Cerebellar cortex (tissue), 1 donor: ENCODE data around the gene POLRMT.
"Not testable (repeated sequence)": the region's sequence is repeated elsewhere in the genome, so short reads cannot be mapped to it uniquely, and the experiment has no call there.

Source experiments
- DNase-seq: peaks from one replicate; pipeline ENCODE4 v3.0.0-alpha.2; 2015; ENCODE audit warnings: low spot score

The POLRMT gene

DNA sequence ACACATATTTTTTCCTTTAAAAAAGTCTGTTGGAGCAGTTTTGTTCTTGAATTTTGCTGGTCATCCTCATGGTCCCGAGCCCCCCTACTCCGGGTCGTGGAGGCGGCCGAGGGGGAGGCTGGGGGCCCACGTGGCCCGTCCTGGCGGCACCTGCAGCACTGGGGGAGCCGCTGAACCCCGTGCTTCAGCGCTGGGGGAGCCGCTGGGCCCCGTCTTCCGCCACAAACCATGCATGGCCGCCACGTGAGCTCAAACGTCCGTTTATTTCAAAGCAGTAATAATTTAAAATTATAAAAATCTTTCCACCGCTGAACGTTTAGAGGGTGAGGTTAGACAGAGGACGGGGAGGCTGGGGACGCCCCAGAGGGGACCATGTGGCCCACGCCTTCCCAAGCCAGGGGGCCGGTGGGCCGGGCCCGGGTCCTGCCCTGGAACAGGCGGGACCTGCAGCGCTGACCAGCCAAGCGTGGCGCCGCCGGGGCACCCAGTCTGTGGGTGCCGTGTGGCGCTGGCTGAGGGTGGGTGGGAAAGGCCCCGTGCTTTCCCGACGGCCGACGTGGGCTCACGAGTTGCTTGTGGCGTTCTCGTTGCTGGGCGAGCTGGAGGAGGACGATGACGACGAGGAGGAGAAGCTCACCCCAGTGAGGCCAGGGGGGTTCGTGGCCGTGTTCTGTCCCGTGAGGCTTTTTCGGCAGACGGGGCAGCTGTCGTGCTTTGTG lies 14.4 kb upstream of the POLRMT start:
- no peak for DNase-seq

DNA sequence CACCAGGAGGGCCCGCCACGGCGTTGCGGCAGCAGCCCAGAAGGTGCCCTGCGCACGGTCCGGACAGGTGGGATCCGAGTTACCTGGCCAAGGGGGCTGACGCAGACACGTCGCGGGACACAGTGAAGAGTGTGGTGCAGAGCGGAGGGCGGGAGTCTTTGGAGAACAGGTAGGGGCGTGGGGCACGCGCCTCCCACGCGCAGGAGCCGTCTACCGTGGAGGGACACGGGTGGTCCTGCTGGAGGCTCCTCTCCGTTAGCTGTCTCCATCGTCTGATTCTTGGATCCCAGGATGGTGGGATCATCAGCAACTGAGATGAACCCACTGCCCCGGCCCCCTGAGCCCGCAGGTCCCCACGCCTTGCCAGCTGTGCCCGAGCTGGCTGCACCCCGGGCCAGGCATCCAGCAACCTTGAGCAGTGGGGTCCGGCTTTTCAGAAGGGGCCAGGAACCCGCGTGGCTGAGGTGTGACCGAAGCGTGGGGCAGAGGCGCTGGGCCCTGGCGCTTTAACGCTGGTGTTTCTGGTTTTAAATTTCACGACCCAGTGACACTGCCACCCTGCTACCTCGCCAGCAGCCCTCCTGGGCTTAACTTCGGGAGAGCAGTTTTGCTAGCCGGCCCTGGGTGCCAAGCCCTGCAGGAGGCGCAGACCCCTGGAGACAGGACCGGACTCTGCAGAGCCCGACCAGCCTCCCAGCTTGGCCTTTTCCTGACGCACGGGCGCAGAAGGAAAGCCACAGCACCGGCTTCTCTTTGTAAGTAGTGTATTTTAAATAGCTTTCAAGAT lies 13.6 kb upstream of the POLRMT start:
- no peak for DNase-seq

DNA sequence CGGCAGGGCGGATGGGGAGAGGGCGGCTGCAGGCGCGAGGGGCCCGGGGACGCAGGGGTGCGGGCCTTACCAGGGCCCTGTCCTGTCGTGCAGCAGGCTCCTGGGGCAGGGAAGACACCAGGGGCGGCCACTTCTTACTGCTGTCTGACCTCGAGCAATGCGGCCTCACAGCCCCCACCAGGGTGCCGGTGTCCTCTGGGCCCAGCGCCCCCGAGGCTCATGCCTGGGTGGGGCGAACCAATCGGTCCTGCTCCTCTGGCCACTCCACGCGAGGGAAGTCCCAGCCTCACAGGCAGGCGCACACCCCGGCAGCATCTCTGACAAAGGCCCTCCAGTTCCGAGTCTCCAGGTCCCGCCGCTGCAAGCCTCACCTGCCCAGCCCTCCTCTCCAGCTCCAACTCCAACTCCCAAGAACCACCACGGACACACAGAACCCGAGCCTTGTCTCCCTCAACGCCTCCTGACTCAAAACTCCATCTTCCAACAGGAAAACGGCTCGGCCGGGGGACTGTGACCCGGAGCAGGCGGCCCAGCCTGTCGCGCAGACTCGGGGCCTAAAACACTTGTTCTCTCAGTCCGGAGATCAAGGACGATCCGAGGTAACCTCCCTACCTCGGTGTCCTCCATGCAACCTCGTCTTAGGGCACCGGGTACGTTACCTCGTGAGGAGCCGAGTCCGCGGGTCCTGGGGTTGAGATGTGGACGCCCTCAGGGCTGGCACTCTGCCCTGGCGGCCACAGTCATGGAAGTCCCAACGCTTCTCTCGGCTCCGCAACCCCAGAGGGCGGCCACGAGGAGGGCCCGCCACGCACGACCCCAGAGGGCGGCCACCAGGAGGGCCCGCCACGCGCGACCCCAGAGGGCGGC lies 12.8 kb upstream of the POLRMT start:
- DNase-seq = no peak

DNA sequence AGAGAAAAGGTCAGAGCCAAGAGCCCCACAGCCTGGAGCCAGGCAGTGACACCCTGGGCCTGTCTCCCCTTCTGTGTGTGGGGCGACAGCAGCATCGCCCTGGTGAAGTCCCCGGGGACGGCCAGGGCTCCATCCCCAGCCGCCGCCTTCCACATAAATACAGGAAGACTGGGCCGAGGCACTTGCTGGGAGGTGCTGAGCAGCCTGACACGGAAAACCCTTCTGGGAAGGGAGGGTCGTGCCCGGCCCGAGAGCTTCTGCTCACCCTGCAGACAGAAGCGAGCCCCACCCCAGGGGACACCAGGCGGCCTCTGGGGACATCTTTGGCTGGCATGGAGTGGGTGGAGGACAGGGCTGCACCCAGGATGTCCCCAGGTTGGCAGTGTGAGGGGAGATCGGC lies 11.5 kb upstream of the POLRMT start:
- DNase-seq = no peak

DNA sequence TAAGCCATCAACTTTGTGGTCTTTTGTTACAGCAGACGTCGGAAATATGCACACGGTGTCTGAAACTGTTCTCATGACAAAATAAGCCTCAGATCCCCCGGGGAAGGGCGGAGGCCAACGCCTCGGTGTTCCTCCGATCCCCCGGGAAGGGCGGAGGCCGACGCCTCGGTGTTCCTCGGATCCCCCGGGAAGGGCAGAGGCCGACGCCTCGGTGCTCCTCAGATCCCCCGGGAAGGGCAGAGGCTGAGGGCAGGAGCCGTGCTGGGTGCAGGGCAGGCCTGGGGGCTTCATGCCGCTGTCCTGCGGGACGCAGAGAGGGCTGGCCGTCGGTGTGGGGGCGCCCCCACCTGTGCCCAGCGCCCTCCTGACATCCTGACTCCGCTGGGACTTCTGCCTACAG lies 11.0 kb upstream of the POLRMT start:
- DNase-seq = no peak

DNA sequence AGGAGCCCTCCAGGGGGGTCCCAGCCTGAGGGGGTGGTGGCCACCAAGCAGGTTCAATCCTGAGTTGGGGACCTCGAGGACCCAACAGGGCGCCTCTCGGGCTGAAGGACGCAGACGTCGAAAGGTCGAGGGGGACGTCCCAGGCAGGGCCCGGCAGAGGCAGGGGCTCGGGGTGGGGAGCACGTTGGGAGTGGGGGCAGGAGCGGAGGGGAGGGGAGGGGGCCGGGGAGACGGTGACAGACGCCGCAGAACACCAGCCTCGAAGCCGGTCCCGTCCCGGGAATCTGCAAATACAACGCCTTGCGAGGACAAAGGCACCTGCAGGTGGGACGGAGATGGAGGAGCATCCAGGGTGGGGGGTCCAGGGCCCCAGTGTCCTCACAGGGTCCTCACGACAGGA lies 10.4 kb upstream of the POLRMT start:
- DNase-seq = no peak

DNA sequence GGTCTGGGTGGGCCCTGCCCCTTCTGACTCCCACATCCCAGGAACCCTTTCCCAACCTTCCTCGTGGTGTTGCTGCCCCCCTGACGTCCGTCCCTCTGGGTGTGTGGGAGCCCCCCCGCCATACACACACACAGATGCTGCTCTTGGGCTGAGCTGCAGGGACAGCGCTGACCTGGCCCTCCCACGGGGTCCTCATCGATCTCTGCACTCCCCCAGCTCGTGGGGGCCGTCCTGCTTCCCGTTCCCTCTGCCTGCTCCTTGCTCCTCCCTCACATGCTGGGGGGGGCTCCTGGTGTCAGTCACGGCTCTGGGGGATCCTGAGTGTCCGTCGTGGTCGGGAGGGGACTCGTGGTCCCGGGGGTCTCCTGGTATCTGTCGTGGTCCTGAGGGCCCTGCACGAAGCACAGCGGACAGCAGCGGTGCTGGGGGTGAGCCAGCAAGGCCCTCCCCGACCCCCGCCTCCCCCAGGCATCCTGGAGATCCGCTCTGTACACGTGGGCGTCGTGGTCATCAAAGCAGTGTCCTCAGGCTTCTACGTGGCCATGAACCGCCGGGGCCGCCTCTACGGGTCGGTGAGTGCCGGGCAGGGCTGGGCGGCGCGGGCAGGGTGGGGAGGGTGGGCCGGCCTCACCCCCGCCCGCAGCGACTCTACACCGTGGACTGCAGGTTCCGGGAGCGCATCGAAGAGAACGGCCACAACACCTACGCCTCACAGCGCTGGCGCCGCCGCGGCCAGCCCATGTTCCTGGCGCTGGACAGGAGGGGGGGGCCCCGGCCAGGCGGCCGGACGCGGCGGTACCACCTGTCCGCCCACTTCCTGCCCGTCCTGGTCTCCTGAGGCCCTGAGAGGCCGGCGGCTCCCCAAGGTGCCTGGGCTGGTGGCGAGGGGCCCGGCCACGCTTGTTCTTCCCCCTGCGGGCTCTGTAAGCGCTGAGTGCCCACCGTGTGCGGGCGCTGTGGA lies 9.7 kb upstream of the POLRMT start:
- no peak for DNase-seq

DNA sequence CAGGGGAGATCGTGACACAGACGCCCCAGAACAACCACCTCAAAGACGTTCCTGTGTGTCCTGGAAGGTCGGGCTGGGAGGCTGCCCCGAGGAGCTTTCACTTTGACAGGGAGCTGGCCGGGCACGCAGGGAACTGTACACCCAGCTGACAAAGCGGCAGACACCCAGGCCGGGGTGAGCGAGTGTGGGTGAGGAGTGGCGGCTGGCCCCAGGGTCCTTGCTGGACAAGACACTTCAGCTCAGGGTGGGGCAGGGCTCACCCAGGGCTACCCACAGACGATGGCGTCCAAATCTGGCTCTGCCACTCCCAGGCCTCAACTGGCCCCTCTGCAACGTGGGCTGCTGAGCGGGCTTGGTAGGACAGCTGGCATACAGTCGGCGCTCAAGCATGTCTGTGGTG lies 8.4 kb upstream of the POLRMT start:
- no peak for DNase-seq

DNA sequence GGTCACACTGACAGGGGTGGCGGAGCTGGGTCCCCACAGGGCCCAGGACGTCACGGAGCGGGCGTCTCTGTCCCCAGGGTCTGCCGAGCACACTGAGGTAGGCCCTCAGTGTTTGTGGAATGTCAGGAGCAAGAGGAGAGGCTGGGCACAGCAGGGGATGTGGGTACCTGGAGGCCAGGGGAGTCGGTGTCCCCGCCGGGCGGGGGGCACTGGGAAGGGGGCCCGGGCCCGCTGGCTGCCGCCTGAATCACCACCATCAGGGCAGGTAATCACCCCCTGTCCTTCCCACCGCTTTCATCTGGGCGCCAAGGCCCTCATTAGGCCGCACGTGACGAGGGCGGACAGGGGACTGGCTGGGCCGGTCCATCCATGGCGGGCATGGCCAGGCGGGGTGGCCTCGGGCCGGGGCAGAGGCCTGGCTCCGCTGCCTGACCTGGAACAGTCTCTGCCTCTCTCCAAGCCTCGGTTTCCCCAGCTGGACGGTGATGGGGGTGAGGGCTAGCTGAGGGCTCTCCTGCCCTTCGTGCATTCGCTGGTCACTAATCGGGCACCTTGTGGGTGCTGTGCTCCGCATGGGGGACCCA lies 7.4 kb upstream of the POLRMT start:
- DNase-seq = no peak

DNA sequence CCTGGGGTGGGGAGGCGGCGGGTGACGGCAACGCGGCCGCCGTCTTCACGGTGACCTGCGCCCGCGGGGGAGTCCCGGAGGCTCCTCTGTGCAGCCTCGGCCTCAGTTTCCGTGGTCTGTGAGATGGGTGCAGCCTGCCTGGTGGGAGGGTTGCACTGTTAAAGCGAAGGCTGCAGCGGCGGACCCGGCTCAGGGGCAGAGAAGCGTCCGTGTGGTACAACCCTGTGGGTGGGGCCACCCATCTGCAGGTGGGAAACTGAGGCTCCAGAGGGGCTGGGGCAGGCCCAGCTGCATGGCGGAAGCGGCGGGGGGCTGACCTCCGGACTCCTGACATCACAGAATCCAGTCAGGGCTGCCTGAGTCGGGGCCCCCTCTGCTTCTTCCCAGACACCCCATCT lies 6.8 kb upstream of the POLRMT start:
- DNase-seq = no peak

DNA sequence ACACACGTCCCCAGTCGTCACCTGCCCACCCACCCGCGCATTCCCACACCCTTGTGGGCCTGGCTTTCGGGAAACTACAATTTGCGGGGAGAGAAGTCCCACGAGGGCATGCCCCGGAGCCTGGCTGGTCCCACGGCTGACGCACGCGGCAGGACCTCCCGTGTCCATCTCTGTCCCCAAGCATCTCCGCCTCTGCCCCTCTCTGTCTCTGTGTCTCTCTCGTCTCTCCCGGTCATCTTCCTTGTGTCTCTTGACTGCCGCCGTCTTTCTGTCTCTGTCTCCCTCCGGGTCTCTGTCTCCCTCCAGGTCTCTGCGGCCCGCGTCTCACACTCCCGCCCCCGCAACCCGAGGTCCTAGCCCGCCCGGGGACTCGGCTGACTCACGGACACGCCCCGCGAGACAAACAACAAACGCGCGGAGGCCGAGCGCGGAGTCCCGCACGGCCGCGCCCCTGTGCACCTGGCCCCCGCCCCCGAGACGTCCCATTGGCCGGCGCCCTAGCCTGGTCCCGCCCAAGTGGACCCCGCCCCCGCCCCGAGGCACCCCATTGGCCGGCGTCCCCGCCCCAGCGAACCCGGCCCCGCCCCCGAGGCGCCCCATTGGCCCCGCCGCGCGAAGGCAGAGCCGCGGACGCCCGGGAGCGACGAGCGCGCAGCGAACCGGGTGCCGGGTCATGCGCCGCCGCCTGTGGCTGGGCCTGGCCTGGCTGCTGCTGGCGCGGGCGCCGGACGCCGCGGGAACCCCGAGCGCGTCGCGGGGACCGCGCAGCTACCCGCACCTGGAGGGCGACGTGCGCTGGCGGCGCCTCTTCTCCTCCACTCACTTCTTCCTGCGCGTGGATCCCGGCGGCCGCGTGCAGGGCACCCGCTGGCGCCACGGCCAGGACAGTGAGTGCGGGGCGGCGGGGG lies 6.2 kb upstream of the POLRMT start, which contains the start of gene FGF22:
Gene FGF22 (plus strand): TSS at position 627 of the 908 bp plus-strand sequence. CDS start 47 bp downstream, at position 674.
- DNase-seq = peak; percentile 79

DNA sequence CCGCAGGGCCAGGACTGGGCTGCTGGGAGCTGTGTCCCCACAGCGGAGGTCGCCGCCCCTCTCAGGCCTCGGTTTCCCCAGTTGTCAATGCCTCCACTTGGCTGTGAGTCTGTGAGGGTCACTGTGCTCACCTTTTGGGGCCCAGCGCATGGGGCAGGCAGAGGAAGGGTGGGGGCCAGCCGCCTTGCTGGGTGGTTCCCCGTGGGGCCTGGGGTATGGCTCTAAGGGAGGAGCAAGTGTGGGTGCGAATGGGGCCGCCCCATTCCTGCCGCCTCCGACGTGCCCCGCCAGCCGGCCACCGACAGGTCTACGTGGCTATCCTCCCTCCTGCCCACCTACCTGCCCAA lies 5.5 kb upstream of the POLRMT start:
- no peak for DNase-seq

DNA sequence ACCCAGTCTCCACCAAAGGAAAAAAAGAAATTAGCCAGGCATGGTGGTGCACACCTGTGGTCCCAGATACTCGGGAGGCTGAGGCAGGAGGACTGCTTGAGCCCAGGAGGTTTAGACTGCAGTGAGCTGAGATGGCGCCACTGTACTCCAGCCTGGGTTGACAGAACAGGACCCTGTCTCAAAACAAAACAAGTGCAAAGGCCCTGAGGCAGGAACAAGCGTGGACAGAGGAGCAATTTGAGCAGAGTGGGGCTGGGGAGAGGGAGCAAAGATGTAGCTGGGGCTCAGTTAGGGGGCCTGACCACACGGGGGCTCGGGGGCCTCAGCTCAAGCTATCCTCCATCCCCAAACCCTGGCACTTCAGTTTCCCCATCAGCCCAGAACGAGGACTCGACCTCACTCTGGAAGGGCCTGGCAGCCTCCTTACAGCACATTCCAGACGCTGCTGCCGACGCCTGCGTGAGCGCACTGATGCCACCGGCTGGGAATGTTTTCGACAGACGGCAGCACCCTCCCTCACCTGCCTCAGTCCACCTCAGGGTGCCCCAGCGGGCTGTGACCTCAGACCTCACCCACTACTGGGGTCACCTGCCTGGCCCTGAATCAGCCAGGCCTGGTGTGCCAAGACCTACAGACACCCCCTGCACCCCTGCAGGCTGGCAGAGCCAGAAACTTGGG lies 1.8 kb upstream of the POLRMT start:
- DNase-seq = no peak

DNA sequence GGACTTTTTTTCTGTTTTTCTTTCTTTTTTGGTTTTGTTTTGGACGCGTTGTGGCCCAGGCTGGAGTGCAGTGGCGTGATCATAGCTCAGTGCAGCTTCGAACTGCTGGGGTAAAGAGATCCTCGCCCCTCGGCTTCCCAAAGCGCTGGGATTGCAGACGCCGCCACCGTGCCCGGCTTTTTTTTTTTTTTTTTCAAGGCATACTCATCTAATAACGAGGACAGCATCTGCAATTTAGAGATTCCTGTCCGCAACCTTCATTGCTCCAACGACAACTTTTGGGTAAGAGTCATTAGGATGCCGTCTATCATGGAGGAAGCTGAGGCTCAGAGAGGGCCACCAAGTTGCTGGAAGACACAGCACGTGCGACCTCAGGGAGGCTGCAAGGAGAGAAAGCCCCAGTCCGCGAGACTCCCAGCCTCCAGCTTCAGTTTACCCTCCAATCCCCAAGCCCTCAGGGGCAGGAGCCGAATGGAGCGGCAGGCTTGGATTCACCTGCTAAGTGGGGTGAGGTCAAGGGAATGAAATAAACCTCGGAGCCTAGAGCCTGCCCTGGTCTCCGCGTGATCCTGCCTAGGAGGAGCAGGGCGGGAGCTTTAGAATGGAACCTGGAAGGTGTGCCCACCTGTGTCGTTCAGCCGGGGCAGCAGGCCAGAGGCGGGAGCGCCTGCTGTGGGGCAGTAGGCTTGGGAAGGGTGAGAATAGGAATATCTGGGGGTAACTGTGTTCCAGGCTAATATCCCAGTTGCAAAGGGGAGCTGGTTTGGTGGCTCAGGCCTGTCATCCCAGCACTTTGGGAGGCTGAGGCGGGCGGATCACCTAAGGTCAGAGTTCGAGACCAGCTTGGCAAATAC lies 676 bp upstream of the POLRMT start:
- no peak for DNase-seq

DNA sequence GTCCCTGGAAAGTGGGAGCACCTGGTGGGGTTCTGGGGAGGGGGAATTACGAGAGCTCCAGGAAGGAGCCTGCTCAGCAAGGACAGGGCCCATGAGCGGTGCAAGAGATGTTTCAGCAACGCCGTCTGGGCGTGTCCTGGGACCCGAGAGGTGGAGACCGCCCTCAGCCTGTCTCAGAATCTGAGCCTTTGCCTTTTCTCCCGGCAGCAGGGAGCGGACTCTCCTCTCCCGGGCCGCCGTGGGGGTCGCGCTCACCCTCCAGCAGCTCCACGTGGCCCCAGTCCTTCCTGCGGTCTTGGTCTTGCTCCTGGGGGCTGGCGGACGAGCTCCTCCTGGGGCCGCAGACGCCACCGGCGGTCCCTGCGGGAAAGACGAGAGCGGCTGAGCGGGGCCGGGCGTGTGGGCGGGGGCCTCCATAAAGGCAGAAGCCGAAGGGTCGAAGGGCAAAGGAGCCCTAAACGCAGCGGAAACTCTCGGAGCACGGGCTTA lies 714 bp downstream of the POLRMT start:
- peak; percentile 41 for DNase-seq

DNA sequence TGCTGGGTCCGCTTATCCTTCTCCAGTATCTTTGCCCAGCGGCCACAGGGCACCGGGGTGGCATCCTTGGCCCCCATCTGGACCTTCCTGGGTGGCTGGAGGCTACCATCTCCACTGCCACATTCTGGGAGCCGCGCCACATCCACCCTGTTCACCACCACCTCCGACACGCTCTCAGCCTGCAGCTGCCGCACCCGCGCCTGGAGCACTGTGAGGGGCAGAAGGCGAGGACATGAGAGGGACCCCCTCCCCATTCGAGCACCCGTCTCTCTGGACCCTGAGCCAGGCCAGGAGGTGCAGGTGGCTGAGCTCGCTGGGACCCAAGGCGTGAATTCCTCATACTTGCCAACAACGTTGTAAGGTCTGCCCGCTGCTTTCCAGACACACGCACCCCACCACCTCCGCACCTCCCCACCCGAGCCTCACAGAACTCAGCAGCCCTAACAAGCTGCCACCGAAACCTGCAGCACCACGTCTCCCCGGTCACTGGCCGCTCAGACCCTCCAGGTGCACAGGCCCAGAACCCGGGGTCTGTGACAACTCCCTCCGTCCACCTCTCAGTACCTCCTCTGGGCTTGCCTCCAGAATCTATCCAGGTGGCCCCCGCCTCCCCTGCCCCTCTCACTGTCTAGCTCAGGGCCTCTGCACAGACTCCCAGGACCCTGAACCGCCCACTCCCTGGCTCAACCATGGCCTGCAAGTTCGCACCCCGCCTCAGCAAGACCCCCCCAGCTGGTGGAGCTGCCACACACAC lies 3.2 kb downstream of the POLRMT start:
- no peak for DNase-seq

DNA sequence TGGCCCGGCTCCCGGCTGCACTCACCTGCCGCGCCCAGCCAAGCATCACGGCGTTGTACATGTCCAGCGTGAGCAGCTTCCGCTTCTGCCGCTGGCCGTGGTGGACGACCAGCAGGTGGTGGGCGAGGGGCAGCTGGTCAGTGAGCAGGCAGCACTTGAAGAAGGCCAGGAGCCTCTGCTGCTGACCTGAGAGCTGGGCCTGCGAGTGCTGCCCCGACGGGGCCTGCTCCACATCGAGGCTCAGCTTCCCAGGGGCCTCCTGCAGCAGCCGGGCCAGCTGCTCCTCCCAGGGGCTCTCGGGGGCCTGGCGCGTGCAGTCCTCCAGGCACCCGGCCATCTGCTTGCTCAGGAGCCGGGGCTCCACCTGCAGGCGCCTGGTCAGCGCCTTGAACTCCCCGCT lies 3.8 kb downstream of the POLRMT start:
- DNase-seq = not testable (repeated sequence)

DNA sequence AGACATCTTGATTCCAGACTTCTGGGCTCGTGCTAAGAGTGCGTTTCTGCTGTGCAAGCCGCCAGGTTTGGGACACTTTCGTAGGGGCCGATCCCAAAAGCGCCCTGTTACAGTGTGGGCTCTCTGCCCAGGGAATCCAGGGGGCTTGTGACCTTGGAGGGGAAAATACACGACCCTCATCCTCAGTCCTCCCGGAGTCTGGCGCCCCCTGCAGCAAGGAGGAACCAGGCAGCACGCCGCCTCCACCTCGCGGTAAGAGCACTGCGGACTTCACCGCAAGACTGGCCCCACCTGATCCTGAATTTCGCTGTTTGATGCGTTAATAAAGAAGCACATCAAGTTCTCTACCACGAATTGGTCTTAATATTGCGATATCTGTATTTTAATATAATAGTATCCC lies 5.2 kb downstream of the POLRMT start:
- DNase-seq = no peak
